H1 (cell line): ENCODE measurements around the gene VPS72.

Source experiments
- CEBPB ChIP-seq: IDR thresholded peaks from 2 replicates; pipeline ENCODE4 v1.6.1; 2012; ENCODE audit warnings: low read depth, low read length
- HDAC6 ChIP-seq: IDR thresholded peaks from one replicate; pipeline ENCODE4 v1.7.1; 2012; ENCODE audit warnings: low read depth, mild to moderate bottlenecking, inconsistent platforms, low read length, moderate library complexity
- JUN ChIP-seq: IDR thresholded peaks from 2 replicates; pipeline ENCODE4 v1.6.1; 2011; ENCODE audit warnings: low read depth, mild to moderate bottlenecking, improper control_type of control experiment, low read length
- RAD21 ChIP-seq, 2 experiments: IDR thresholded peaks in 1 of 2; conservative IDR thresholded peaks in 1 of 2; 2 replicates each; pipeline ENCODE4 v1.6.1; 2011; ENCODE audit warnings: low read depth in 2 of 2, low read length in 2 of 2, improper control_type of control experiment in 1 of 2, inconsistent platforms in 1 of 2, mild to moderate bottlenecking in 1 of 2, moderate library complexity in 1 of 2
- ZNF274 ChIP-seq: IDR thresholded peaks from 2 replicates; pipeline ENCODE4 v1.7.0; 2012; ENCODE audit warnings: low read length, borderline replicate concordance; ENCODE audit errors: extremely low read depth
- TF ChIP-seq, protein P1 (sequence below), 3 experiments: IDR thresholded peaks; 1 replicate in 2 of 3; 2 replicates in 1 of 3; pipeline versions ENCODE4 v1.5.1 to v1.6.1; 2011; ENCODE audit warnings: low read length in 3 of 3, mild to moderate bottlenecking in 3 of 3, inconsistent platforms in 2 of 3, low read depth in 1 of 3, moderate library complexity in 1 of 3; ENCODE audit not compliant: insufficient read depth in 1 of 3; ENCODE audit errors: control extremely low read depth in 1 of 3
- TF ChIP-seq, protein P2 (sequence below): IDR thresholded peaks from 2 replicates; pipeline ENCODE4 v1.6.1; 2012; ENCODE audit warnings: low read length, inconsistent platforms

DNA sequence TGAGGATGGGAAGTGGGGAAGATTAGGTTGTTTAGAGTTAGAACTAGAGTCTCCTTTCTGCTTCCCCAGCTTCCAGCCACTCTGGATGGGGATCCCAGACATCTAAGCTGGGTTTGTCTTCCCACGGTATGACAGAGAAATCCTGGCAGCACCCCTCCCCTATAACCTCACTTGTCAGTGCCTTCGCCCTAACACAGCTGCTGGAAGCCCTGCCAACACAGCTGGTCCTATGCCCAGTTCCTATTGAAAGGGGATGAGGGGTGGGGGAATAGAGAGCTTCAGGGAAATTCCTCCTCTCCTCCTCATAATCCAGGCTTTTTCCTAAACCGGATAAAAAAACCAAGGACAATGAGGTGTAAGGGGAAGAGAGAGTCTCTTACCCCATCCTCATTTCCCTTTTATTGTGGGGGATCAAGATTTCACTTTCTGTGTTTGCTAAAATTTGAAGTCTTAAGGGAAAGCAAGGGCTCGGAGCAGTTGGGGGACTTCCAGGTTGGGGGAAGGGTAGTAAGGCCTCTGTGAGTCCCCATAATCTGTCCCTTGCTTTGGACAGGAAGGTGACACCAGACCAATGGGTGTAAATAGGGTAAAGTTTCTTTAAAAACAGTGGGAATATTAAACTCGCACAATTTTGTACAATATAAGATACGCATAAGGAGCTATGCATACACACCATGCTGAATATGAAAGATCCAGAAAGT, 14.8 kb downstream of the VPS72 start:
- TF ChIP-seq CEBPB = no peak
- TF ChIP-seq, protein P1, sequence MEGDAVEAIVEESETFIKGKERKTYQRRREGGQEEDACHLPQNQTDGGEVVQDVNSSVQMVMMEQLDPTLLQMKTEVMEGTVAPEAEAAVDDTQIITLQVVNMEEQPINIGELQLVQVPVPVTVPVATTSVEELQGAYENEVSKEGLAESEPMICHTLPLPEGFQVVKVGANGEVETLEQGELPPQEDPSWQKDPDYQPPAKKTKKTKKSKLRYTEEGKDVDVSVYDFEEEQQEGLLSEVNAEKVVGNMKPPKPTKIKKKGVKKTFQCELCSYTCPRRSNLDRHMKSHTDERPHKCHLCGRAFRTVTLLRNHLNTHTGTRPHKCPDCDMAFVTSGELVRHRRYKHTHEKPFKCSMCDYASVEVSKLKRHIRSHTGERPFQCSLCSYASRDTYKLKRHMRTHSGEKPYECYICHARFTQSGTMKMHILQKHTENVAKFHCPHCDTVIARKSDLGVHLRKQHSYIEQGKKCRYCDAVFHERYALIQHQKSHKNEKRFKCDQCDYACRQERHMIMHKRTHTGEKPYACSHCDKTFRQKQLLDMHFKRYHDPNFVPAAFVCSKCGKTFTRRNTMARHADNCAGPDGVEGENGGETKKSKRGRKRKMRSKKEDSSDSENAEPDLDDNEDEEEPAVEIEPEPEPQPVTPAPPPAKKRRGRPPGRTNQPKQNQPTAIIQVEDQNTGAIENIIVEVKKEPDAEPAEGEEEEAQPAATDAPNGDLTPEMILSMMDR (IDR thresholded peaks at IDR 0.05; ENCODE audit: control extremely low read depth in 1 of 3, insufficient read depth in 1 of 3, low read depth in 1 of 3, low read length in 3 of 3) = no peak
- TF ChIP-seq, protein P2, sequence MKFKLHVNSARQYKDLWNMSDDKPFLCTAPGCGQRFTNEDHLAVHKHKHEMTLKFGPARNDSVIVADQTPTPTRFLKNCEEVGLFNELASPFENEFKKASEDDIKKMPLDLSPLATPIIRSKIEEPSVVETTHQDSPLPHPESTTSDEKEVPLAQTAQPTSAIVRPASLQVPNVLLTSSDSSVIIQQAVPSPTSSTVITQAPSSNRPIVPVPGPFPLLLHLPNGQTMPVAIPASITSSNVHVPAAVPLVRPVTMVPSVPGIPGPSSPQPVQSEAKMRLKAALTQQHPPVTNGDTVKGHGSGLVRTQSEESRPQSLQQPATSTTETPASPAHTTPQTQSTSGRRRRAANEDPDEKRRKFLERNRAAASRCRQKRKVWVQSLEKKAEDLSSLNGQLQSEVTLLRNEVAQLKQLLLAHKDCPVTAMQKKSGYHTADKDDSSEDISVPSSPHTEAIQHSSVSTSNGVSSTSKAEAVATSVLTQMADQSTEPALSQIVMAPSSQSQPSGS = no peak
- TF ChIP-seq RAD21 (IDR thresholded peaks at IDR 0.05 in 1 of 2, conservative IDR thresholded peaks at IDR 0.05 in 1 of 2; ENCODE audit: low read depth in 2 of 2, low read length in 2 of 2) = no peak
- TF ChIP-seq JUN = no peak
- TF ChIP-seq HDAC6 = no peak
- no peak for TF ChIP-seq ZNF274
